HCT116 (cell line): ENCODE results near the gene NUP153. TPM values are rescaled to one million over a fixed set of nuclear protein-coding genes. Genes with fewer than 3 reads are reported as not detected.
A peak's percentile ranks its signal among the peaks of the same experiment; 100 is the strongest.

Experiments
- ATAC-seq: fragments of 200-7000 bp; cut with Tn5 transposase; 2 replicates; pipeline ENCODE4 v1.9.1; 2020; ENCODE audit warnings: mild to moderate bottlenecking, moderate library complexity
- BruUV-seq: library from RNA; stranded (reverse); fragments of 400-500 nt; replicated peaks from 2 replicates; lab custom pipeline; 2021; lab: Mats Ljungman, UMichigan
- CTCF ChIA-PET: fragments of 300-600 bp; sonication (Branson Sonifier 250); formaldehyde crosslinking; loops from one replicate; lab custom pipeline; 2021; ENCODE audit warnings: antibody characterized with exemption; lab: Charles Lee
- POLR2A ChIA-PET: fragments of 300-600, 350-600 bp; sonication (Branson Sonifier 250); formaldehyde crosslinking; loops from one replicate; lab custom pipeline; 2021; ENCODE audit warnings: antibody characterized with exemption; lab: Charles Lee
- RAD21 ChIA-PET, 2 experiments: fragments of 300-600 bp; sonication (Branson Sonifier 250); formaldehyde crosslinking; loops; one replicate each; lab custom pipeline; 2023; ENCODE audit warnings: low total read pairs in 2 of 2; ENCODE audit not compliant: uncharacterized antibody in 2 of 2, unreplicated experiment in 2 of 2, low non-redundant PET in 1 of 2; lab: Charles Lee
- DNase-seq: peaks from one replicate; pipeline ENCODE4 v3.0.0-alpha.2; 2010; ENCODE audit warnings: low read depth, low spot score
- H2AFZ ChIP-seq: fragments of 200-600 bp; shearing (Covaris generic), sonication (generic); 2 replicates; pipeline ENCODE4 v1.6.1; 2017; ENCODE audit warnings: low read depth, mixed run types, mixed read lengths, antibody characterized with exemption, low read length; ENCODE audit not compliant: poor library complexity, severe bottlenecking
- H3K27ac ChIP-seq: 2 replicates; pipeline ENCODE4 v1.5.1; 2012; ENCODE audit warnings: low read depth, low read length
- H3K27me3 ChIP-seq: fragments of 200-600 bp; sonication (generic); 2 replicates; pipeline ENCODE4 v1.6.1; 2016; ENCODE audit warnings: mixed run types, low read length, mixed read lengths; ENCODE audit not compliant: insufficient read depth
- H3K36me3 ChIP-seq, 2 experiments: fragments of 200-500 bp in 1 of 2; fragments of 200-600 bp in 1 of 2; sonication (Bioruptor generic) in 1 of 2; sonication (generic) in 1 of 2; 2 replicates each; pipeline versions ENCODE4 v1.5.1 to v1.6.1; 2014 to 2016; ENCODE audit warnings: low read length in 2 of 2, inconsistent platforms in 1 of 2, mixed read lengths in 1 of 2, mixed run types in 1 of 2; ENCODE audit not compliant: insufficient read depth in 2 of 2, control insufficient read depth in 1 of 2
- H3K4me1 ChIP-seq, 2 experiments: fragments of 200-600 bp in 1 of 2; sonication (generic) in 1 of 2; 2 replicates each; pipeline versions ENCODE4 v1.5.1 to v1.6.1; 2012 to 2017; ENCODE audit warnings: low read length in 2 of 2, inconsistent platforms in 1 of 2, mild to moderate bottlenecking in 1 of 2, mixed read lengths in 1 of 2, mixed run types in 1 of 2, moderate library complexity in 1 of 2; ENCODE audit not compliant: insufficient read depth in 2 of 2, control insufficient read depth in 1 of 2
- H3K4me2 ChIP-seq: fragments of 200-600 bp; sonication (generic); 2 replicates; pipeline ENCODE4 v1.6.1; 2017; ENCODE audit warnings: mixed run types, low read length, mixed read lengths
- H3K4me3 ChIP-seq, 2 experiments: fragments of 200-600 bp in 1 of 2; sonication (generic) in 1 of 2; replicated peaks in 1 of 2; 2 replicates each; pipeline ENCODE4 v1.5.1; 2011 to 2016; ENCODE audit warnings: low read length in 2 of 2, control low read depth in 1 of 2, low read depth in 1 of 2, mild to moderate bottlenecking in 1 of 2, mixed read lengths in 1 of 2, mixed run types in 1 of 2
- H3K79me2 ChIP-seq: fragments of 200-600 bp; sonication (generic); 2 replicates; pipeline ENCODE4 v1.6.1; 2017; ENCODE audit warnings: mild to moderate bottlenecking, mixed run types, low read length, moderate library complexity, mixed read lengths; ENCODE audit not compliant: insufficient read depth
- H3K9ac ChIP-seq: fragments of 200-600 bp; sonication (generic); 2 replicates; pipeline ENCODE4 v1.6.1; 2016; ENCODE audit warnings: low read length, mixed read lengths
- H3K9me2 ChIP-seq: fragments of 200-600 bp; sonication (generic), shearing (Covaris generic); 2 replicates; pipeline ENCODE4 v1.6.1; 2017; ENCODE audit warnings: mixed run types, mild to moderate bottlenecking, moderate library complexity; ENCODE audit not compliant: insufficient read depth
- H3K9me3 ChIP-seq, 2 experiments: fragments of 200-500 bp in 1 of 2; fragments of 200-600 bp in 1 of 2; sonication (Bioruptor generic) in 1 of 2; sonication (generic) in 1 of 2; 2 replicates each; pipeline ENCODE4 v1.6.1; 2014 to 2017; ENCODE audit warnings: low read length in 2 of 2, mixed read lengths in 2 of 2, inconsistent platforms in 1 of 2, low read depth in 1 of 2, mild to moderate bottlenecking in 1 of 2, mixed run types in 1 of 2, moderate library complexity in 1 of 2; ENCODE audit not compliant: control insufficient read depth in 1 of 2, insufficient read depth in 1 of 2
- H4K20me1 ChIP-seq: fragments of 200-600 bp; sonication (generic), shearing (Covaris generic); 2 replicates; pipeline ENCODE4 v1.6.1; 2017; ENCODE audit warnings: mixed run types, mild to moderate bottlenecking, moderate library complexity; ENCODE audit not compliant: insufficient read depth
- CBX3 ChIP-seq: IDR thresholded peaks from 2 replicates; pipeline ENCODE4 v1.6.1; 2012; ENCODE audit warnings: low read depth
- CEBPB ChIP-seq: IDR thresholded peaks from 2 replicates; pipeline ENCODE4 v1.6.1; 2012; ENCODE audit warnings: low read depth
- EZH2phosphoT487 ChIP-seq: fragments of 200-600 bp; IDR thresholded peaks from 2 replicates; pipeline ENCODE4 v1.6.1; 2018; ENCODE audit warnings: antibody characterized with exemption, borderline replicate concordance
- POLR2A ChIP-seq: IDR thresholded peaks from 2 replicates; pipeline ENCODE4 v1.7.0; 2011; ENCODE audit warnings: borderline replicate concordance; ENCODE audit not compliant: insufficient read depth, insufficient read length; ENCODE audit errors: extremely low read depth
- POLR2AphosphoS5 ChIP-seq: IDR thresholded peaks from 2 replicates; pipeline ENCODE4 v1.6.1; 2011; ENCODE audit warnings: mild to moderate bottlenecking, low read depth, low read length, moderate library complexity
- SP1 ChIP-seq: IDR thresholded peaks from 2 replicates; pipeline ENCODE4 v1.6.1; 2012; ENCODE audit warnings: low read depth
- TCF7L2 ChIP-seq: IDR thresholded peaks from 2 replicates; pipeline ENCODE4 v1.7.0; 2011; ENCODE audit warnings: borderline replicate concordance, inconsistent platforms; ENCODE audit not compliant: insufficient read depth, insufficient read length; ENCODE audit errors: extremely low read depth
- YY1 ChIP-seq: IDR thresholded peaks from 2 replicates; pipeline ENCODE4 v1.6.1; 2011; ENCODE audit warnings: low read length, low read depth, moderate library complexity, mild to moderate bottlenecking; ENCODE audit not compliant: insufficient replicate concordance; ENCODE audit errors: extremely low read depth
- ZFX ChIP-seq: fragments of 450-650 bp; IDR thresholded peaks from 2 replicates; pipeline ENCODE4 v1.6.1; 2017
- ZNF274 ChIP-seq: fragments of 200-500 bp; sonication (Bioruptor generic); IDR thresholded peaks from 2 replicates; pipeline ENCODE4 v1.6.1; 2014; ENCODE audit warnings: mild to moderate bottlenecking, low read depth, low read length, inconsistent platforms
- intact Hi-C: fragments of 100-400 bp; cut with micrococcal nuclease; formaldehyde crosslinking; loops from 2 replicates; pipeline ENCODE4 v1.10.0; 2022
- total RNA-seq: library from RNA; stranded (reverse); gene quantifications from one replicate; pipeline ENCODE4 v1.2.1, GENCODE V29; 2021; ENCODE audit not compliant: unreplicated experiment
- TF ChIP-seq, protein P1 (sequence below): IDR thresholded peaks from 2 replicates; pipeline ENCODE4 v1.6.1; 2012
- TF ChIP-seq, protein P2 (sequence below): IDR thresholded peaks from 2 replicates; pipeline ENCODE4 v1.6.1; 2012; ENCODE audit warnings: low read depth

The NUP153 gene
- total RNA-seq, 1 experiment from 2014 or later = 51.6 TPM

DNA sequence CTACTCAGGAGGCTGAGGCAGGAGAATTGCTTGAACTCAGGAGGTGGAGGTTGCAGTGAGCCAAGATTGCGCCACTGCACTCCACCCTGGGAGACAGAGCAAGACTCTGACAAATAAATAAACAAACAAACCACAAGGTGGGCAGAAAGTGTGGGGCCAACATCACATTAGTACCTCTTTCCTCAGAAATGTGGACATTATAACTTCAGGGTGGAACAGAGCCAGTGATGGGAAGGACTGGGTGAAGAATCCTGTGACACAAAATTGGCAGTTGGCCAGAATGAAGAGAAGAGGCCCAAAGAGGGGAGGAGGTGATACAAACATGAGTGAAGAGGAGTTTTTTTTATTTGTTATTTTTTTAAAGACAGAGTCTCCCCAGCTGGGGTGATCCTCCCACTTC is 50.6 kb downstream of the NUP153 start:
- Histone ChIP-seq H3K9me2 (no peaks in the 10 kb centered on the region), H3K4me2 (no peak overlapping the region), H3K9ac (no peak overlapping the region), H3K79me2 (peaks cover 95% of the 10 kb centered on the region), H4K20me1 (no peaks in the 10 kb centered on the region; the same call in 1 of the 2 replicates), H3K9me3 (no peaks in the 10 kb centered on the region), H3K4me1 (no peaks in the 10 kb centered on the region), H3K36me3 (peaks cover 24 to 39% of the 10 kb centered on the region in 2 experiments), H3K4me3 (no peak overlapping the region), H3K27me3 (no peaks in the 10 kb centered on the region), H3K27ac (no peak overlapping the region), H2AFZ (no peak overlapping the region)
- ChIA-PET RAD21 (no interaction called here), CTCF (no interaction called here), POLR2A (no interaction called here)
- intact Hi-C loops = no loop called here
- ATAC-seq = peak; percentile 14; the same call in 1 of the 2 replicates
- no TSS peak for BruUV-seq
- no peak for TF ChIP-seq POLR2AphosphoS5
- TF ChIP-seq EZH2phosphoT487 = no peak
- no peak for TF ChIP-seq TCF7L2
- TF ChIP-seq, protein P1, sequence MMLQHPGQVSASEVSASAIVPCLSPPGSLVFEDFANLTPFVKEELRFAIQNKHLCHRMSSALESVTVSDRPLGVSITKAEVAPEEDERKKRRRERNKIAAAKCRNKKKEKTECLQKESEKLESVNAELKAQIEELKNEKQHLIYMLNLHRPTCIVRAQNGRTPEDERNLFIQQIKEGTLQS = no peak
- no peak for TF ChIP-seq SP1
- no peak for TF ChIP-seq YY1
- TF ChIP-seq ZFX = no peak
- no peak for TF ChIP-seq CEBPB
- TF ChIP-seq ZNF274 = no peak
- no peak for TF ChIP-seq POLR2A
- TF ChIP-seq, protein P2, sequence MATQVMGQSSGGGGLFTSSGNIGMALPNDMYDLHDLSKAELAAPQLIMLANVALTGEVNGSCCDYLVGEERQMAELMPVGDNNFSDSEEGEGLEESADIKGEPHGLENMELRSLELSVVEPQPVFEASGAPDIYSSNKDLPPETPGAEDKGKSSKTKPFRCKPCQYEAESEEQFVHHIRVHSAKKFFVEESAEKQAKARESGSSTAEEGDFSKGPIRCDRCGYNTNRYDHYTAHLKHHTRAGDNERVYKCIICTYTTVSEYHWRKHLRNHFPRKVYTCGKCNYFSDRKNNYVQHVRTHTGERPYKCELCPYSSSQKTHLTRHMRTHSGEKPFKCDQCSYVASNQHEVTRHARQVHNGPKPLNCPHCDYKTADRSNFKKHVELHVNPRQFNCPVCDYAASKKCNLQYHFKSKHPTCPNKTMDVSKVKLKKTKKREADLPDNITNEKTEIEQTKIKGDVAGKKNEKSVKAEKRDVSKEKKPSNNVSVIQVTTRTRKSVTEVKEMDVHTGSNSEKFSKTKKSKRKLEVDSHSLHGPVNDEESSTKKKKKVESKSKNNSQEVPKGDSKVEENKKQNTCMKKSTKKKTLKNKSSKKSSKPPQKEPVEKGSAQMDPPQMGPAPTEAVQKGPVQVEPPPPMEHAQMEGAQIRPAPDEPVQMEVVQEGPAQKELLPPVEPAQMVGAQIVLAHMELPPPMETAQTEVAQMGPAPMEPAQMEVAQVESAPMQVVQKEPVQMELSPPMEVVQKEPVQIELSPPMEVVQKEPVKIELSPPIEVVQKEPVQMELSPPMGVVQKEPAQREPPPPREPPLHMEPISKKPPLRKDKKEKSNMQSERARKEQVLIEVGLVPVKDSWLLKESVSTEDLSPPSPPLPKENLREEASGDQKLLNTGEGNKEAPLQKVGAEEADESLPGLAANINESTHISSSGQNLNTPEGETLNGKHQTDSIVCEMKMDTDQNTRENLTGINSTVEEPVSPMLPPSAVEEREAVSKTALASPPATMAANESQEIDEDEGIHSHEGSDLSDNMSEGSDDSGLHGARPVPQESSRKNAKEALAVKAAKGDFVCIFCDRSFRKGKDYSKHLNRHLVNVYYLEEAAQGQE = no peak
- TF ChIP-seq CBX3 = no peak
- DNase-seq = no peak
